ENCODE measurements around the gene FAM50A.

The FAM50A gene

GRCh38 chrX:154419189-154419588, 24.8 kb upstream of the FAM50A start:
- DNase-seq (ENCODE audit: low read depth, low spot score), result no peak
- Histone ChIP-seq H3K4me3 (ENCODE audit: insufficient read length, low read depth) (no peak overlapping the region), H3K9me3 (ENCODE audit: insufficient read depth, low read length) (no peaks in the 10 kb centered on the region), H3K36me3 (ENCODE audit: insufficient read depth, insufficient read length, low read length) (no peaks in the 10 kb centered on the region), H3K9ac (ENCODE audit: insufficient read length, low read depth) (no peak overlapping the region), H3K27me3 (ENCODE audit: insufficient read depth, insufficient read length) (no peaks in the 10 kb centered on the region), H3K4me1 (ENCODE audit: insufficient read depth, insufficient read length) (no peaks in the 10 kb centered on the region)
- TF ChIP-seq ZNF274 (IDR thresholded peaks at IDR 0.05; ENCODE audit: low read depth, low read length), result no peak
- TF ChIP-seq SUZ12 (IDR thresholded peaks at IDR 0.05; ENCODE audit: extremely low read depth, insufficient read depth, insufficient read length), result no peak
- no peak for TF ChIP-seq YY1 (IDR thresholded peaks at IDR 0.05; ENCODE audit: insufficient read depth, insufficient read length)

DNA sequence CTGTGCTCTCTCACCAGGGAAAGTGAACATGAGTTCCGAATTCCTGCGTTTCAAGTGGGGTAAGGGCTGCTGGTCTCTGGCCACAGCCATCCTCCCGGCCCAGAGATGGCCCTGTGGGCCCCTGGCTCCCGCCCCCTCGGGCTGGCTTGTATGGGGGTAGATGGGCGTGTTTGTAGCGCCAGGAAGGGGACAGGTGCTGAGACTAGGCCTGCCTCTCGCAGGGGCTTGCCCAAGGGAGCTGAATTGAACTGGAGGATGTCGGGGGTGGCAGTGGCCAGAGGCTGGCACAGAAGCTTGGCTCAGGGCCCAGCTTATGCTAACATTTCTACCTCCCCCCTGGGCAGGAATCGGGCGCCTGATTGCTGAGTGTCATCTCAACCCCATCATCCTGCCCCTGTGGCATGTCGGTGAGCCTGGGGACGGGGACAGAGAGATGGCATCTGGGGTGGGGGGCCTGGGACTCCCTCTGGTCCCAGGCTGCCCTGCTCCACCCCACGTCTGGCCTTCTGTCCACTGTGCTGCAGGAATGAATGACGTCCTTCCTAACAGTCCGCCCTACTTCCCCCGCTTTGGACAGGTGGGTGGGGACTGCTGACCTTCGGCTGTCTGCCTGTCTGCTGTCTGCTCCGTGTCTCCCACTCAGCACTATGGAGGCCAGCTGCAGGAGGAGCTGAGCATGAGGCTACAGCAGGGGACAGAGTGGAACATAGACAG, 24.1 kb upstream of the FAM50A start:
- H3K4me1 ChIP-seq (ENCODE audit: insufficient read depth, insufficient read length), result no peaks in the 10 kb centered on the region
- H3K36me3 ChIP-seq (ENCODE audit: insufficient read depth, insufficient read length, low read length), result no peaks in the 10 kb centered on the region
- TF ChIP-seq ZNF274 (IDR thresholded peaks at IDR 0.05; ENCODE audit: low read depth, low read length), result no peak
- TF ChIP-seq SUZ12 (IDR thresholded peaks at IDR 0.05; ENCODE audit: extremely low read depth, insufficient read depth, insufficient read length), result no peak
- no peak for TF ChIP-seq YY1 (IDR thresholded peaks at IDR 0.05; ENCODE audit: insufficient read depth, insufficient read length)
- no peaks in the 10 kb centered on the region for H3K27me3 ChIP-seq (ENCODE audit: insufficient read depth, insufficient read length)
- no peak overlapping the region for H3K9ac ChIP-seq (ENCODE audit: insufficient read length, low read depth)
- no peak for DNase-seq (ENCODE audit: low read depth, low spot score)
- H3K4me3 ChIP-seq (ENCODE audit: insufficient read length, low read depth), result no peak overlapping the region
- no peaks in the 10 kb centered on the region for H3K9me3 ChIP-seq (ENCODE audit: insufficient read depth, low read length)

- H3K4me3 ChIP-seq (ENCODE audit: insufficient read length, low read depth), result no peak overlapping the region
- no peak for DNase-seq (ENCODE audit: low read depth, low spot score)
- no peaks in the 10 kb centered on the region for H3K36me3 ChIP-seq (ENCODE audit: insufficient read depth, insufficient read length, low read length)
- no peaks in the 10 kb centered on the region for H3K4me1 ChIP-seq (ENCODE audit: insufficient read depth, insufficient read length)
- TF ChIP-seq SUZ12 (IDR thresholded peaks at IDR 0.05; ENCODE audit: extremely low read depth, insufficient read depth, insufficient read length) (no peak), ZNF274 (IDR thresholded peaks at IDR 0.05; ENCODE audit: low read depth, low read length) (no peak), YY1 (IDR thresholded peaks at IDR 0.05; ENCODE audit: insufficient read depth, insufficient read length) (no peak)
- no peaks in the 10 kb centered on the region for H3K9me3 ChIP-seq (ENCODE audit: insufficient read depth, low read length)
- H3K27me3 ChIP-seq (ENCODE audit: insufficient read depth, insufficient read length), result no peaks in the 10 kb centered on the region
- H3K9ac ChIP-seq (ENCODE audit: insufficient read length, low read depth), result no peak overlapping the region
Measured at GRCh38 chrX:154420402-154420756, 23.6 kb upstream of the FAM50A start.

DNA sequence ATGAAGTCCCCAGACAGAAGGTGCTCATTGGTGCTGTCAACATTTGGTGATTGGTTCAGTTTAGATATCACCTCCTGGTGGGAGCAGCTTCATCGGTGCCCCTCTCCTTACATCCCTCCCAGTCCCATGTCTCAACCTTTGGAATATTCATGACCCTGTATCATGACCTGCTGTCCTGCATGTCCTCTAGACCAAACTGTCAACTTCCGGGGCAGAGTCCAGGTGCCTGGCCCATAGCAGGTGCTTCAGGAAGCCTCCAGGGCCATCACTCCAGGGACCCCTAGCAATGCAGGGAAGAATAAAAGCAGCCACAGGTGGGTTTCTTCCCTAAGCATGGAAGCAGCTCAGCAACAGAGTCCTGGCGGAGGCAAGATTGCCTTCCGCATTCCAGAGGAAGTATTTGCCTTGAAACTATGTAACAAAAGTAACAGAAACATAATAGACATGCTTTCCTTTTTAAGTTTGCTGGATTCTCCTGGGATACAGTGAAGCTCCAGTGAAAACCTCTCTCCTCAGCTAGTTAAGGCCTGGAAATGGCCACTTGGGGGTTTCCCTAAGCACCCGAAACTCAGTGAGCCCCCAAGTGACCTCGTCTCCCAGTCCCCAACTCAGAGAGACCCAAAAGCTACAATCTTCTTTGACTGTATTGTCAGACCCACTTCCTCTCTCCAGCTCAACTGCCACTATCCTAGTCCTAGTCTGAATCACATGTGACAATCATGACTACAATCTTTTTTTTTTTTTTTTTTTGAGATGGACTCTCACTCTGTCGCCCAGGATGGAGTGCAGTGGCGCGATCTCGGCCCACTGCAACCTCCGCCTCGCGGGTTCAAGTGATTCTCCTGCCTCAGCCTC, 16.8 kb upstream of the FAM50A start:
- H3K27me3 ChIP-seq (ENCODE audit: insufficient read depth, insufficient read length), result no peaks in the 10 kb centered on the region
- TF ChIP-seq ZNF274 (IDR thresholded peaks at IDR 0.05; ENCODE audit: low read depth, low read length) (no peak), YY1 (IDR thresholded peaks at IDR 0.05; ENCODE audit: insufficient read depth, insufficient read length) (no peak), SUZ12 (IDR thresholded peaks at IDR 0.05; ENCODE audit: extremely low read depth, insufficient read depth, insufficient read length) (no peak)
- DNase-seq (ENCODE audit: low read depth, low spot score), result no peak
- no peak overlapping the region for H3K9ac ChIP-seq (ENCODE audit: insufficient read length, low read depth)
- H3K4me1 ChIP-seq (ENCODE audit: insufficient read depth, insufficient read length), result peaks cover 3% of the 10 kb centered on the region
- no peaks in the 10 kb centered on the region for H3K9me3 ChIP-seq (ENCODE audit: insufficient read depth, low read length)
- H3K36me3 ChIP-seq (ENCODE audit: insufficient read depth, insufficient read length, low read length), result no peaks in the 10 kb centered on the region
- H3K4me3 ChIP-seq (ENCODE audit: insufficient read length, low read depth), result no peak overlapping the region

DNA sequence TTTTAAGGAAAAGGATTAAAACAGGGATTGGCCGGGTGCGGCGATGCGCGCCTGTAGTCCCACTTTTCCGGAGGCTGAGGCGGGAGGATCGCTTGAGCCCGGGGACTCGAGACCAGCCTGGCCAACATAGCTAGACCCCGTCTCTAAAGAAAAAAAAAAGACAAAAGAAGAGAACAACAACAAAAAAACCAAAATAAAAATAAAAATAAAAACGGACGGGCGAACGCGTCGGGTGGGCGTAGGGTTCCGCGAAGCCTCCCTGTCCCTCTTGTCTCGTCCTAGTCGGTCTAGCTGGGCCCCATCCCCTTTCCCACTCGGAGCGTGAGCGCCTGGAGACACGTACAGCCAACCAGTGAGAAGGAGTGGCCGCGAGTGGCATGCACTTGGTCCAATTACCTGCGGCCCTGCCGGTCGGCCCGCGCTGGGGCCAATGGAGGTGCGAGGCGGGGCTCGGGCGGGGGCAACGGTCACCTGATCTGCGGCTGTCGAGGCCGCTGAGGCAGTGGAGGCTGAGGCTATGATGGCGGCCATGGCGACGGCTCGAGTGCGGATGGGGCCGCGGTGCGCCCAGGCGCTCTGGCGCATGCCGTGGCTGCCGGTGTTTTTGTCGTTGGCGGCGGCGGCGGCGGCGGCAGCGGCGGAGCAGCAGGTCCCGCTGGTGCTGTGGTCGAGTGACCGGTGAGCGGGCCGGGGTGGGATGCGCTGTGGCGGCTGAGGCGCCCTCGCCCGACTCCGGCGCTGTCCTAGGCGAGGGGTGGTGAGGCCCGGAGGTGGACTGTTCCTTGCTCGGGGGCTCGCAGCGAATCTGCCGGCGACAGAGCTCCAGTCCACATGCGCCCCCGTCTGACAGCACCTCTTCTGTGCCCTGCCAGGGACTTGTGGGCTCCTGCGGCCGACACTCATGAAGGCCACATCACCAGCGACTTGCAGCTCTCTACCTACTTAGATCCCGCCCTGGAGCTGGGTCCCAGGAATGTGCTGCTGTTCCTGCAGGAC, 15.5 kb upstream of the FAM50A start, which contains the start of gene ATP6AP1:
TSS of gene ATP6AP1 (plus strand) at position 502 of the 996 bp plus-strand sequence. CDS start at position 518, 16 bp downstream.
- peaks cover 3% of the 10 kb centered on the region for H3K4me1 ChIP-seq (ENCODE audit: insufficient read depth, insufficient read length)
- peak within 1 kb of the TSS; percentile 64 for H3K4me3 ChIP-seq (ENCODE audit: insufficient read length, low read depth)
- no peak for TF ChIP-seq SUZ12 (IDR thresholded peaks at IDR 0.05; ENCODE audit: extremely low read depth, insufficient read depth, insufficient read length)
- TF ChIP-seq YY1 (IDR thresholded peaks at IDR 0.05; ENCODE audit: insufficient read depth, insufficient read length), result no peak
- no peak for TF ChIP-seq ZNF274 (IDR thresholded peaks at IDR 0.05; ENCODE audit: low read depth, low read length)
- H3K9me3 ChIP-seq (ENCODE audit: insufficient read depth, low read length), result no peaks in the 10 kb centered on the region
- H3K9ac ChIP-seq (ENCODE audit: insufficient read length, low read depth), result peak within 1 kb of the TSS; percentile 70
- no peaks in the 10 kb centered on the region for H3K27me3 ChIP-seq (ENCODE audit: insufficient read depth, insufficient read length)
- DNase-seq (ENCODE audit: low read depth, low spot score), result peak; percentile 67
- H3K36me3 ChIP-seq (ENCODE audit: insufficient read depth, insufficient read length, low read length), result peaks cover 10% of the 10 kb centered on the region

GRCh38 chrX:154429711-154430110, 14.2 kb upstream of the FAM50A start:
- no peak for DNase-seq (ENCODE audit: low read depth, low spot score)
- H3K4me3 ChIP-seq (ENCODE audit: insufficient read length, low read depth), result no peak overlapping the region
- H3K9ac ChIP-seq (ENCODE audit: insufficient read length, low read depth), result no peak overlapping the region
- TF ChIP-seq YY1 (IDR thresholded peaks at IDR 0.05; ENCODE audit: insufficient read depth, insufficient read length), result no peak
- TF ChIP-seq SUZ12 (IDR thresholded peaks at IDR 0.05; ENCODE audit: extremely low read depth, insufficient read depth, insufficient read length), result no peak
- no peak for TF ChIP-seq ZNF274 (IDR thresholded peaks at IDR 0.05; ENCODE audit: low read depth, low read length)
- peaks cover 3% of the 10 kb centered on the region for H3K4me1 ChIP-seq (ENCODE audit: insufficient read depth, insufficient read length)
- no peaks in the 10 kb centered on the region for H3K27me3 ChIP-seq (ENCODE audit: insufficient read depth, insufficient read length)
- H3K9me3 ChIP-seq (ENCODE audit: insufficient read depth, low read length), result no peaks in the 10 kb centered on the region
- H3K36me3 ChIP-seq (ENCODE audit: insufficient read depth, insufficient read length, low read length), result peaks cover 21% of the 10 kb centered on the region

Measured in NT2/D1 (cell line).